HG02759 (cell line): ENCODE results near the gene SLC9A5.
A peak's percentile ranks its signal among the peaks of the same experiment; 100 is the strongest.

Experiments
- ATAC-seq: cut with Tn5 transposase; IDR thresholded peaks from one replicate; pipeline ENCODE4 v1.9.1; 2021; ENCODE audit warnings: mild to moderate bottlenecking, moderate library complexity; ENCODE audit not compliant: unreplicated experiment

SLC9A5 gene

GRCh38 chr16:67238806-67239470, 9.8 kb upstream of the SLC9A5 start:
- no peak for ATAC-seq

DNA sequence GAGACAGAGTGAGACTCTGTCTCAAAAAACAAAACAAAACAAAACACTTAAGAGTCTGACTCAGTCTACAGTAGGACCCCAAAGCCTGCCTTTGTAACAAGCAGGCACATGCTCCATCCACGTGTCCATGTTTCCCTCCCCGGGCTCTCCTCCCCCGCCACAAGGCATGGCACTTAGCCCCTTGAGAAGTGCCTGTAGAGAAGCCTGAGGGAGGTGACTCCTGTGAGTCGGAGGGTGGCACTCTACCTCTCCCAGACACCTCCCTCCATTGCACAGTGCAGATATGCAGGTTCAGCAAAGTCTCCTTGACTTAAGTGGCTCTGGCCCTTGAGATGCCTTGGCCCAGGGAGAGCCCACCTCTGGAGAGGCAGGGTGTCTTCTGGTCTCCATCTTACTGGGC, 8.3 kb upstream of the SLC9A5 start:
- ATAC-seq = no peak

DNA sequence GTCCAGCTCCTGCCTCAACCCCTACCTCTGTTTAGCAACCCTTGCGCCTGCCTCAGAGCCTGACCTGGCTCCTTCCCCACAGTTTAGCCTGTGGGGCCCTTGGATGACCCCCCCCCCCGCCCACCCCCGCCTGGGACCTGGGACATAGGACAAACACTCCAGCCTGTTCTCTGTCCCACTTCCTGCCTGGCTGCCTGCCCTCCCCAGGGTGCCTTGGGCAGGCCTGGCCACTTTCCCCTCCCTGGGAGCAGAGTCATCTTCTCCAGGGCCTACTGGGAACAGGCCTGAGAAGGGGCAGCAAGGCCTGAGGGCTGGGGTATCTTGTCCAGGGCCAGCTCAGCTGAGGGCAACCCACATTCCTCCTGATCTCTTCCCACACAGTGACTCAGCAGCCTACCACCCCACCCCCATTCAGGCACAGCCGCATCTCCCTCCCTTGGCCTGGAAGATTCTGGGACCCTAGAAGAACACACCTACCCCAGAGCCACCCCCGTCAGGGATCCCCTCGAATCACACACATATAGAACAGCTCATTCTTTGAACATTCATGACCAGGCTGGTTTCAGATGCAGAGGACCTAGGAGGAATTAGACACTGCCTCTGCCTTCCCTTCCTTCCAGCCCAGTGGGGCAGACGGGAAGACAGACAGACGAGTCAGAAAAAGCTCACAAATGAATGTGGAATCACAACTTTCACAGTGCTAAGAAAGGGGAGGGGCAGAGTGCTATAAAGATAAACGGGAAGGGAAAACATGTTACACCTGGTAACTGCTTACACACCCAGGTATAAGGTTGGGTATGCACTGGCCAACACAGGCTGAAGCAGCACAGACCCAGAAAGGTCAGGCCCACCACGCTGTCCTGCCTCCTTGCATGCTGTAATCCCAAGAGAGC, 7.5 kb upstream of the SLC9A5 start:
- no peak for ATAC-seq

- ATAC-seq = no peak
These were observed 6.5 kb upstream of the SLC9A5 start for GRCh38 chr16:67242138-67242730.

DNA sequence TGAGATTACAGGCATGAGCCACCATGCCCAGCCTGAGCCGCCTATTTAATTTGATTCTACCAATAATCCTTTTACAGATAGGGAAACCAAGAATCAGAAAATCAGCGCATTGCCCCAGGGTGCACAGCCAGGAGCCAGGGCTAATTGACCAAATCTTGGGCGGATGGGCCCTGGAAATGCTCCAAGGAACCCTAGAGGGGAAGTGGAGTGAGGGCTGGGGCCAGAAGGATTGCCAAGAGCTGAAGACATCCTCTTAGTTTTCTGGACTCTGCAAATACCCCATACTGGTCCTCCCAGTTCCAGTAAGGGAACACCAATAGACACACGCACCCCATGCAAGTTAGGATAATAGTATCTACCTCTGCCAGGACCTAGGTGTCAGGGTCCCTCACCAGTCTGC, 5.3 kb upstream of the SLC9A5 start:
- no peak for ATAC-seq

DNA sequence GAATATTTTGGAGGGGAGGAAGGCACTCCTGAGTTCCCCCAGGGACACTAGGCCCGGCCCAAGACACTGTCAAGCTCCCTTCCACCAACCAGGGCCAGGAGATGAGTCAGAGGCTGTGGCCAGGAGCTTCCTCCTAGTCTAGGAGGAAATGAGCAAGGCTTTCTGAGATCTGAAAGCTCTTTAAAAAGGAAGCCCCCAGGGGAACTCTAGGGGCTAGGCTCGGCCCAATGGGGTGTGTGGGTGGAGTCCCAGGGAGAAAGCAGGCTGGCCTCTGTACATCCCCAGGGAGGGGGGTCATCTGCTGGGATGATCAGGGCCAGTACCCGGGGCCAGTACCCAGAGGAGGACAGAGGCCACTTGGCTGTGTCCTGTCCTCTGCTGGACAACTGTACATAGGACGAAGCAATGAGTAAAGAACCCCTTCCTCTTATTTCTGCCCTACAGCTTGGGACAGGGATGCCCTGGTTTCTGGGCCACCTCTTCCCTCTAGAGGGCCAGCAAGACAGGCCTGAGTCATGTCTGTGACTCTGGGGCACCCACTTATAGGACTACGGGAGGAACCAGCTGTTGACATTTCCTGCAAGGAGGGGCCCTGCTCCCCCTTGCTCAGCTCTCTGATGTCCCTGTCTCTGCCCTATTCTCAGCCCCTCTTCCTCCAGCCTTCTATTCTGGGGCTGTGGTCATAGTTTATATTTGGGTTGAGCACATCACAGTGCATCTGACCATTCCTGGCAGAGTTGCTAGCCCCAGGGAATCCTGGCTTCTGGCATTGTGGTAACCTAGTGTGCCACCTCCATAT, 4.2 kb upstream of the SLC9A5 start:
- ATAC-seq = peak; percentile 58

GRCh38 chr16:67245186-67245585, 3.6 kb upstream of the SLC9A5 start:
- no peak for ATAC-seq

GRCh38 chr16:67245674-67246080, 3.1 kb upstream of the SLC9A5 start:
- no peak for ATAC-seq

DNA sequence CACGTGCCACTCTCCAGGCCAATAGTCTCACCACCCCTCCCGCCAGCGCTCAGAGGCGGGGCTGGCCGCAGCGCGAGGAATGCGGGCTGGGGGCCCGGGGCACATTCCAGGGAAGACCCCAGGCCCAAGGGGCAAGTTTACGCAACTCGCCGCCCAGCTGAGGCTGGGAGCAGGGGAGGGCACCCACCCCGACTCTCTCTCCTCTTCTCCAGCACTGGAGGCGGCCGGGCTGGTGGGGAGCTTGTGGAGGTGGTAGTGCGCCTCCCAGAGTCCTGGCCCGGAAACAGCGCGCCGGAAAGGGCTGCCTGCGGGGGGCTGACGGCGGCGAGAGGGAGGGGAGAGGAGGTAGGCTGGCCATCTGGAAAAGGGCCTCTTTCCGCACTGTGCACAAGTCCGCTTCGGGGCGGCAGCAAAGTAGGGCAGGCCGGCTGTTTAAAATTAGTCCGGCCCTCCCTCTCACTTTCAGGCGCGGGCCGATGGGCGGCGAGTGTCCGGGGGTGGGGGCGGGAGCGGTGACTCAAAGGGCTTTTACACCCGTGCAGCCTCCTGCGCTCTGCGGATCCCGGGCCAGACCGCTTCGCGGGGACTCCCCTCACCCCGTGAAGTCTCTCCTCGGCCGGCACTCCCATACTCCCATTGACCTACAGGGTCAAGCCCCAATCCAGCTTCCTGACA, 2.6 kb upstream of the SLC9A5 start:
- ATAC-seq = peak; percentile 25

GRCh38 chr16:67246756-67247191, 2.0 kb upstream of the SLC9A5 start:
- ATAC-seq = peak; percentile 4

DNA sequence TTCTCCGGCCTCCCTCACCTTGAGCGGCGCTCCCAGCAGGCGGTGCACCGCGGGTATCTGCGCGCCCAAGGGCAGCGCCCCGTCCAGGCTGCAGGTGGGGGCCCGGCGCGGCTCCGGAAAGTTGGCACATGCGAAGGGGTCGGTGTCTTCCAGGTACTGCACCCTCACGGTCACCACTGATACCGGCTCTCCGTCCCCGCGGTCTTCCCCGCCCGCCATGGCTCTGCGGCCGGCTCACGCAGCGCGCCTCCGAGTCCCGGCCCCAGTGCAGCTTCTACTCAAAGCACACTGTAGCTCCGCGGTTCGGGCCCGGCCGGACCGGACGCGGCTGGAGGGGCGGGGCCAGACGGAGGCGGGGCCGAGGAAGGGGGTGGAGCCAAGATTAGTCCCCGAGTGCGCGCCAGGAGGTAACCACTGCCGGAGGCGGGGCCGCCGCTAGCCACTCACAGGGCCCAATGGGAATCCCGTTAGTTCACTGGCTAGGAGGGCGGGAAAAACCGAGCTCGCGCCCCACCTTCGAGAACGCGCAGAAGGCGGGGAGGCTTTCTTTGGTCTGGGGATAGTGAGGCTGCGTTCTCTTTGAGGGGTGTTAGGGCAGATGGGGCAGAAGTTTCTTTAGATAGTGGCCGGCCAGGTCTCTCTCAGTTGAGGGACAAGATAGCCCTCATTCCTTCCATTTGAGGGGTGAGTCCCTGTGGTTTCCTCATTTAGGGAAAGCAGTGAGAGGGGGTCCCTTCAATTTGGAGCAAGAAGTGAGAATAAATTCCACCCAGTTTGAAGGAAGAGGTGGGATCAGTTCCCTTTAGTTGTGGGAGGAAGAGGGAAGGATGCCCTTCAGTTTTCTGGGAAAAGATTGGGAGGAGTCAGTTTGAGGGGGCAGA, 1.3 kb upstream of the SLC9A5 start, which contains the start of gene FHOD1:
Gene FHOD1 (minus strand): TSS at position 290 of the 881 bp plus-strand sequence. CDS start 71 bp downstream, at position 219.
- ATAC-seq = peak; percentile 52

- no peak for ATAC-seq
These were observed 742 bp upstream of the SLC9A5 start for GRCh38 chr16:67248073-67248400.

GRCh38 chr16:67249178-67250044, 632 bp downstream of the SLC9A5 start:
- ATAC-seq = no peak

GRCh38 chr16:67250045-67250327, 1.2 kb downstream of the SLC9A5 start:
- no peak for ATAC-seq

DNA sequence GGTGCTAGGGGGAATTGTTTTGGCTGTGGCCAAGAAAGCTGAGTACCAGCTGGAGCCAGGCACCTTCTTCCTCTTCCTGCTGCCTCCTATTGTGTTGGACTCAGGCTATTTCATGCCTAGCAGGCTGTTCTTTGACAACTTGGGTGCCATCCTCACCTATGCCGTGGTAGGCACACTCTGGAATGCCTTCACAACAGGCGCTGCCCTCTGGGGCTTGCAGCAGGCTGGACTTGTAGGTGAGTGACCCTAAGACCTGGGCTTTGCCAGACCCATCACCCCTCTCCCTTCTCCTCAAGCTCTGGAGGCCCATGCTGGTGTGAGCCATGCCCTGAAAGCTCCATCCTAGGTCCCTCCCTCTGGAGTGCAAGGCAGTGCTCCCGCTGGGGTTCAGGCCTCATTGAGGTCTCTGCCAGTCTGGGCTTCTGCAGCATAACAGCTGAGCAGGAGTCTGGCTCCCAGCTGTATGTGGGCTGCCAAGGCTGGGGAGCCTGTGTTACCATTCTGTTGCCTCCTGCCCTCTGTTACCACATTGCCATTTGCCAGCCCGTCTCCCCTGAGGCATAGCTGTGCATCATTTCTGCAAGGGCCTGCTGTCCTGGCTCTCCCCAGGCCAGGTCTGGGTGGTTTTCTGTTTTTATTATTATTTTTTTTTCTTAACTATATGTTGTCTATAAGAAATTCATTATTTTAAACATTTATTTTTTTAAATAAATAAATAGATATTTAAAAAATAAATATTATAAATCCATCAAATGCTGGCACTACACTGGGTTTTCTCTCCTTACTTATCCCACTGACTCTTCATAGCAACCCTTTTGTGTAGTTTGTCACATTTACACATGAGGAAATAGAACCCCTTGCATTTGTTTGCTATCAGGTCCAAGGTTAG, 4.1 kb downstream of the SLC9A5 start:
- ATAC-seq = no peak

GRCh38 chr16:67254801-67255552, 6.2 kb downstream of the SLC9A5 start:
- ATAC-seq = no peak
